H1 (cell line): Measurements from ENCODE around the gene RSF1. TPM values are rescaled to one million over a fixed set of nuclear protein-coding genes. Genes with fewer than 3 reads are reported as not detected.

Experiments
- CTCF ChIA-PET: fragments of 300-600 bp; sonication (Branson Sonifier 250); formaldehyde crosslinking; loops from one replicate; lab custom pipeline; 2021; ENCODE audit not compliant: partially characterized antibody; lab: Charles Lee
- POLR2A ChIA-PET: fragments of 300-600 bp; sonication (Branson Sonifier 250); formaldehyde crosslinking; loops from one replicate; lab custom pipeline; 2021; ENCODE audit warnings: inconsistent platforms; ENCODE audit not compliant: partially characterized antibody; lab: Charles Lee
- DNase-seq, 2 experiments: peaks; one replicate each; pipeline versions ENCODE4 v3.0.0 to v3.0.0-alpha.2; 2010 to 2022; ENCODE audit warnings: low spot score in 2 of 2, low read depth in 1 of 2, mixed read lengths in 1 of 2
- FAIRE-seq: peaks from 2 replicates; lab custom pipeline; 2011; peaks lifted over from hg19 to GRCh38; lab: Jason Lieb, UNC
- H2AFZ ChIP-seq: 2 replicates; pipeline ENCODE4 v1.8.1; 2012; ENCODE audit warnings: low read length, inconsistent platforms
- H2AK5ac ChIP-seq: 2 replicates; pipeline ENCODE4 v1.6.1; 2013; ENCODE audit warnings: low read depth, low read length
- H2BK120ac ChIP-seq: replicated peaks from 2 replicates; pipeline ENCODE3; 2013; ENCODE audit warnings: low read depth, low read length, inconsistent platforms
- H2BK12ac ChIP-seq: 2 replicates; pipeline ENCODE4 v1.6.1; 2013; ENCODE audit warnings: low read depth, low read length
- H2BK15ac ChIP-seq: 2 replicates; pipeline ENCODE4 v1.6.1; 2013; ENCODE audit warnings: low read length
- H2BK20ac ChIP-seq: 2 replicates; pipeline ENCODE4 v1.6.1; 2013; ENCODE audit warnings: low read length
- H2BK5ac ChIP-seq: 2 replicates; pipeline ENCODE4 v1.6.1; 2013; ENCODE audit warnings: low read depth, low read length
- H3K14ac ChIP-seq: 2 replicates; pipeline ENCODE4 v1.6.1; 2013; ENCODE audit warnings: inconsistent platforms; ENCODE audit not compliant: insufficient read length
- H3K18ac ChIP-seq: 2 replicates; pipeline ENCODE4 v1.6.1; 2013; ENCODE audit warnings: low read length; ENCODE audit errors: extremely low read depth
- H3K23ac ChIP-seq: 2 replicates; pipeline ENCODE4 v1.6.1; 2013; ENCODE audit warnings: inconsistent platforms; ENCODE audit not compliant: insufficient read length
- H3K23me2 ChIP-seq: 2 replicates; pipeline ENCODE4 v1.6.1; 2013; ENCODE audit warnings: low read depth, low read length
- H3K27ac ChIP-seq: 2 replicates; pipeline ENCODE4 v1.6.1; 2011; ENCODE audit warnings: low read depth, low read length, inconsistent platforms
- H3K27me3 ChIP-seq, 4 experiments: replicated peaks in 1 of 4; 1 replicate in 1 of 4; 2 replicates in 3 of 4; pipeline versions ENCODE4 v1.6.1 to v1.8.1; 2011 to 2013; ENCODE audit warnings: low read length in 3 of 4, mild to moderate bottlenecking in 3 of 4, inconsistent platforms in 2 of 4, mixed read lengths in 2 of 4, moderate library complexity in 1 of 4; ENCODE audit not compliant: control insufficient read depth in 3 of 4, insufficient read depth in 3 of 4; ENCODE audit errors: extremely low read depth in 1 of 4
- H3K36me3 ChIP-seq, 4 experiments: 2 replicates each; pipeline versions ENCODE4 v1.6.1 to v1.8.1; 2011 to 2013; ENCODE audit warnings: mild to moderate bottlenecking in 4 of 4, low read length in 3 of 4, moderate library complexity in 2 of 4, control low read depth in 1 of 4, inconsistent platforms in 1 of 4; ENCODE audit not compliant: insufficient read depth in 4 of 4, control insufficient read depth in 2 of 4
- H3K4ac ChIP-seq: replicated peaks from 2 replicates; pipeline ENCODE3; 2013; ENCODE audit warnings: low read length, low read depth, mixed read lengths, inconsistent platforms; ENCODE audit not compliant: insufficient read length
- H3K4me1 ChIP-seq, 4 experiments: replicated peaks in 1 of 4; 1 replicate in 1 of 4; 2 replicates in 3 of 4; pipeline versions ENCODE4 v1.6.1 to v1.8.1; 2011 to 2013; ENCODE audit warnings: low read length in 3 of 4, inconsistent platforms in 2 of 4, mixed read lengths in 1 of 4; ENCODE audit not compliant: insufficient read depth in 4 of 4, control insufficient read depth in 3 of 4
- H3K4me2 ChIP-seq, 2 experiments: 2 replicates each; pipeline versions ENCODE4 v1.6.1 to v1.8.1; 2011 to 2013; ENCODE audit warnings: low read depth in 2 of 2, low read length in 2 of 2, control low read depth in 1 of 2, inconsistent platforms in 1 of 2, mild to moderate bottlenecking in 1 of 2; ENCODE audit not compliant: insufficient read depth in 1 of 2
- H3K4me3 ChIP-seq, 4 experiments: fragments of 200-600, 300-600 bp in 1 of 4; sonication (generic), shearing (Covaris generic), sonication (Bioruptor Twin) in 1 of 4; 2 replicates each; pipeline versions ENCODE4 v1.5.1 to v1.8.1; 2011 to 2016; ENCODE audit warnings: low read length in 4 of 4, low read depth in 3 of 4, control low read depth in 2 of 4, inconsistent platforms in 2 of 4, mild to moderate bottlenecking in 2 of 4, mixed read lengths in 1 of 4, moderate library complexity in 1 of 4; ENCODE audit not compliant: insufficient read depth in 2 of 4; ENCODE audit errors: extremely low read depth in 1 of 4
- H3K56ac ChIP-seq: replicated peaks from 2 replicates; pipeline ENCODE3; 2013; ENCODE audit warnings: low read depth, mild to moderate bottlenecking, mixed read lengths, low read length, inconsistent platforms; ENCODE audit not compliant: insufficient read length
- H3K79me1 ChIP-seq: 2 replicates; pipeline ENCODE4 v1.6.1; 2013; ENCODE audit warnings: low read depth, low read length, control low read depth
- H3K79me2 ChIP-seq, 2 experiments: 2 replicates each; pipeline versions ENCODE4 v1.6.1 to v1.8.1; 2012 to 2013; ENCODE audit warnings: low read length in 2 of 2, mild to moderate bottlenecking in 2 of 2, inconsistent platforms in 1 of 2; ENCODE audit not compliant: insufficient read depth in 2 of 2, control insufficient read depth in 1 of 2
- H3K9ac ChIP-seq, 4 experiments: replicated peaks in 1 of 4; 1 replicate in 1 of 4; 2 replicates in 3 of 4; pipeline versions ENCODE4 v1.6.1 to v1.8.1; 2011 to 2013; ENCODE audit warnings: low read depth in 3 of 4, low read length in 3 of 4, control low read depth in 2 of 4, mild to moderate bottlenecking in 2 of 4, moderate library complexity in 2 of 4, inconsistent platforms in 1 of 4; ENCODE audit errors: extremely low read depth in 1 of 4
- H3K9me3 ChIP-seq, 2 experiments: 2 replicates each; pipeline versions ENCODE4 v1.6.1 to v1.8.1; 2012 to 2013; ENCODE audit warnings: mild to moderate bottlenecking in 2 of 2, moderate library complexity in 2 of 2, control low read depth in 1 of 2, inconsistent platforms in 1 of 2, low read depth in 1 of 2, low read length in 1 of 2, mixed read lengths in 1 of 2; ENCODE audit not compliant: insufficient read depth in 2 of 2
- H4K20me1 ChIP-seq, 2 experiments: replicated peaks in 1 of 2; 2 replicates each; pipeline versions ENCODE3 to v1.8.1; 2011 to 2013; ENCODE audit warnings: inconsistent platforms in 2 of 2, low read length in 2 of 2, mild to moderate bottlenecking in 1 of 2; ENCODE audit not compliant: insufficient read depth in 2 of 2, control insufficient read depth in 1 of 2
- H4K5ac ChIP-seq: 2 replicates; pipeline ENCODE4 v1.6.1; 2013; ENCODE audit warnings: low read length, low read depth, mixed read lengths, inconsistent platforms; ENCODE audit not compliant: insufficient read length
- H4K8ac ChIP-seq: 2 replicates; pipeline ENCODE4 v1.8.0; 2013; ENCODE audit warnings: mild to moderate bottlenecking, moderate library complexity, low read length, inconsistent platforms; ENCODE audit not compliant: insufficient read depth; ENCODE audit errors: extremely low read depth
- H4K91ac ChIP-seq: replicated peaks from 2 replicates; pipeline ENCODE3; 2013; ENCODE audit warnings: low read length, mixed read lengths, inconsistent platforms; ENCODE audit not compliant: insufficient read length
- CEBPB ChIP-seq: IDR thresholded peaks from 2 replicates; pipeline ENCODE4 v1.6.1; 2012; ENCODE audit warnings: low read depth, low read length
- CHD2 ChIP-seq: IDR thresholded peaks from 2 replicates; pipeline ENCODE4 v1.6.1; 2012; ENCODE audit warnings: low read length, improper control_type of control experiment
- CREB1 ChIP-seq: IDR thresholded peaks from 2 replicates; pipeline ENCODE4 v1.6.1; 2012; ENCODE audit warnings: inconsistent platforms
- GABPA ChIP-seq: IDR thresholded peaks from 2 replicates; pipeline ENCODE4 v1.6.1; 2011; ENCODE audit warnings: mild to moderate bottlenecking, low read length, moderate library complexity, borderline replicate concordance; ENCODE audit not compliant: insufficient read depth
- JUN ChIP-seq: IDR thresholded peaks from 2 replicates; pipeline ENCODE4 v1.6.1; 2011; ENCODE audit warnings: low read depth, mild to moderate bottlenecking, improper control_type of control experiment, low read length
- JUND ChIP-seq: IDR thresholded peaks from 2 replicates; pipeline ENCODE4 v1.6.1; 2011; ENCODE audit warnings: mild to moderate bottlenecking, improper control_type of control experiment, low read length
- POLR2A ChIP-seq, 2 experiments: IDR thresholded peaks; 1 replicate in 1 of 2; 2 replicates in 1 of 2; pipeline ENCODE4 v1.6.1; 2011; ENCODE audit warnings: low read depth in 2 of 2, low read length in 2 of 2, mild to moderate bottlenecking in 2 of 2; ENCODE audit errors: control extremely low read depth in 1 of 2
- SIN3A ChIP-seq, 2 experiments: IDR thresholded peaks in 1 of 2; conservative IDR thresholded peaks in 1 of 2; 2 replicates each; pipeline ENCODE4 v1.6.1; 2011 to 2012; ENCODE audit warnings: low read length in 2 of 2, improper control_type of control experiment in 1 of 2, low read depth in 1 of 2, mild to moderate bottlenecking in 1 of 2
- SP4 ChIP-seq: IDR thresholded peaks from 2 replicates; pipeline ENCODE4 v1.6.1; 2012; ENCODE audit warnings: low read length, inconsistent platforms
- TAF1 ChIP-seq: IDR thresholded peaks from 2 replicates; pipeline ENCODE4 v1.6.1; 2011; ENCODE audit warnings: mild to moderate bottlenecking, low read depth, low read length
- TEAD4 ChIP-seq: IDR thresholded peaks from 2 replicates; pipeline ENCODE4 v1.6.1; 2012; ENCODE audit warnings: low read depth, low read length, inconsistent platforms, mixed read lengths
- USF2 ChIP-seq: IDR thresholded peaks from 2 replicates; pipeline ENCODE4 v1.6.1; 2011; ENCODE audit warnings: low read length, improper control_type of control experiment
- YY1 ChIP-seq: IDR thresholded peaks from 2 replicates; pipeline ENCODE4 v1.6.1; 2011; ENCODE audit warnings: low read depth, mild to moderate bottlenecking, low read length
- WGBS, 2 experiments: shearing (Covaris generic) in 1 of 2; methylation state at CpG; one replicate each; pipeline versions ENCODE4 v1.1.6 to v1.1.7; 2013 to 2015; ENCODE audit warnings: low lambda C conversion rate in 2 of 2, mixed read lengths in 2 of 2, inconsistent platforms in 1 of 2, low coverage in 1 of 2, missing lambda C conversion rate in 1 of 2; ENCODE audit not compliant: insufficient replicate concordance in 2 of 2, insufficient coverage in 1 of 2, insufficient read length in 1 of 2; ENCODE audit errors: extremely low coverage in 1 of 2, missing lambda C conversion rate in 1 of 2; 5-methylcytosine and 5-hydroxymethylcytosine counted together
- polyA plus RNA-seq, 7 experiments: library from polyadenylated mRNA; depleted of rRNA in 3 of 7; stranded (reverse) in 5 of 7; unstranded in 2 of 7; fragments of >200 nt in 5 of 7; fragments of 200-250 nt in 2 of 7; gene quantifications; 1 replicate in 5 of 7; 2 replicates in 1 of 7; 4 replicates in 1 of 7; pipeline versions ENCODE4 v1.2.1 to v1.2.3, GENCODE V29; 2011 to 2013; ENCODE audit warnings: missing spikeins in 2 of 7, mixed read lengths in 2 of 7
- total RNA-seq: library from RNA; stranded (reverse); fragmentation: NEBNext Ultra II Directional; extraction: Animal tissue kit (Norgen Biotek cat#: 25700); gene quantifications from 2 replicates; pipeline ENCODE4 v1.2.1, GENCODE V29; 2021

RSF1 gene
- total and polyA plus RNA-seq, 2 of the 8 experiments (the other 6 are each of a cell fraction or from before 2014, with no cell fraction given) = 17.8 to 87.9 TPM

- Histone ChIP-seq H3K14ac (no peak overlapping the region), H3K9ac (no peak overlapping the region)
- CTCF ChIA-PET = interaction anchor here (0.9 to 2.5 kb wide), 2 partner anchors 12 to 81 kb away, joined by 3 to 11 read pairs; no protein-coding TSS in a partner anchor
- TF ChIP-seq JUN (no peak), TAF1 (no peak), SIN3A (conservative IDR thresholded peaks at IDR 0.05 in 1 of 2, IDR thresholded peaks at IDR 0.05 in 1 of 2; ENCODE audit: low read depth in 1 of 2, low read length in 2 of 2) (no peak), YY1 (no peak), SP4 (no peak), CEBPB (no peak), TEAD4 (no peak), JUND (no peak), GABPA (no peak), USF2 (no peak), CREB1 (no peak), CHD2 (no peak), POLR2A (IDR thresholded peaks at IDR 0.05; ENCODE audit: control extremely low read depth in 1 of 2, low read depth in 2 of 2, low read length in 2 of 2) (no peak)
- TF ChIP-seq, all 59 proteins: peak for 0
- H3K36me3 ChIP-seq = peaks cover 0 to 17% (median 6%) of the 10 kb centered on the region in 4 experiments; a peak in 4 of 8 replicates
- no peak overlapping the region for H4K5ac ChIP-seq
- no peak overlapping the region for H3K4me2 ChIP-seq
- no peak overlapping the region for H2BK120ac ChIP-seq
- H3K79me2 ChIP-seq = peaks cover 18 to 100% of the 10 kb centered on the region in 2 experiments
- H2BK12ac ChIP-seq = no peak overlapping the region
- H3K18ac ChIP-seq = no peak overlapping the region
- no peak overlapping the region for H3K27ac ChIP-seq
- no peak overlapping the region for H2AFZ ChIP-seq
- no peak overlapping the region for H4K91ac ChIP-seq
- POLR2A ChIA-PET = interaction anchor here (1.4 kb wide), 1 partner anchor 29 kb away, joined by 3 read pairs; the partner anchor contains the start of gene RSF1
- no peak overlapping the region for H2AK5ac ChIP-seq
- H3K4ac ChIP-seq = no peak overlapping the region
- H3K23me2 ChIP-seq = no peaks in the 10 kb centered on the region
- H3K23ac ChIP-seq = no peak overlapping the region
- H2BK20ac ChIP-seq = no peak overlapping the region
- no peak overlapping the region for H2BK5ac ChIP-seq
- 90% methylated on average over 4 of the region's 4 CpGs; no CpG with 5 or more reads in 1 of the 2 experiments for WGBS, 2 experiments
- no peak overlapping the region for H3K56ac ChIP-seq
- peaks cover 16 to 17% of the 10 kb centered on the region in 2 experiments for H3K9me3 ChIP-seq
- no peaks in the 10 kb centered on the region for H3K27me3 ChIP-seq
- H3K4me3 ChIP-seq = no peak overlapping the region
- no peaks in the 10 kb centered on the region; the same call in 1 of the 2 replicates for H3K79me1 ChIP-seq
- H4K8ac ChIP-seq = no peak overlapping the region
- no peak for FAIRE-seq
- H3K4me1 ChIP-seq = peaks cover 0 to 8% (median 3%) of the 10 kb centered on the region in 4 experiments; a peak in 4 of 7 replicates
- DNase-seq = no peak
- H4K20me1 ChIP-seq = peaks cover 12 to 19% of the 10 kb centered on the region in 2 experiments
- no peak overlapping the region for H2BK15ac ChIP-seq
Observed at GRCh38 chr11:77791301-77791700, 29.2 kb downstream of the RSF1 start.
